A549 (cell line): ENCODE results near the gene LRRC3C. TPM values are rescaled to one million over a fixed set of nuclear protein-coding genes. Genes with fewer than 3 reads are reported as not detected.

ENCODE experiments used
- ATAC-seq, 2 experiments: fragments of 200-7000 bp in 1 of 2; fragments of >200 bp in 1 of 2; cut with Nextera tagmentation in 1 of 2; cut with Tn5 transposase in 1 of 2; 3 replicates each; pipeline versions ENCODE4 v1.8.0 to v1.9.1; 2018 to 2020; ENCODE audit warnings: mild to moderate bottlenecking in 1 of 2, moderate library complexity in 1 of 2
- CTCF ChIA-PET: fragments of 300-600 bp; sonication (Branson Sonifier 250); formaldehyde crosslinking; extraction: SDS; loops from one replicate; lab custom pipeline; 2021; ENCODE audit warnings: antibody characterized with exemption, inconsistent platforms; lab: Yijun Ruan, JAX
- POLR2A ChIA-PET: fragments of 350-600 bp; formaldehyde crosslinking; extraction: SDS; loops from one replicate; lab custom pipeline; 2021; ENCODE audit warnings: antibody characterized with exemption, inconsistent platforms; lab: Yijun Ruan, JAX
- DNase-seq, 2 experiments: peaks; one replicate each; pipeline versions ENCODE4 v3.0.0 to v3.0.0-alpha.2; 2011 to 2016; ENCODE audit warnings: low read depth in 1 of 2, low spot score in 1 of 2
- FAIRE-seq: peaks from 2 replicates; lab custom pipeline; 2011; peaks lifted over from hg19 to GRCh38; lab: Jason Lieb, UNC
- H3K27ac ChIP-seq, 2 experiments: fragments of >200 bp; sonication (Bioruptor Twin); formaldehyde crosslinking; 3 replicates each; pipeline ENCODE4 v1.5.1; 2016 to 2017
- H3K4me1 ChIP-seq: fragments of >200 bp; sonication (Bioruptor Twin); formaldehyde crosslinking; 3 replicates; pipeline ENCODE4 v1.6.1; 2016
- H3K4me2 ChIP-seq: fragments of >200 bp; sonication (Bioruptor Twin); formaldehyde crosslinking; 3 replicates; pipeline ENCODE4 v1.6.1; 2016
- H3K4me3 ChIP-seq: fragments of >200 bp; sonication (Bioruptor Twin); formaldehyde crosslinking; 3 replicates; pipeline ENCODE4 v1.5.1; 2016
- H3K9me3 ChIP-seq: fragments of >200 bp; sonication (Bioruptor Twin); formaldehyde crosslinking; 3 replicates; pipeline ENCODE4 v1.6.1; 2016
- BHLHE40 ChIP-seq: IDR thresholded peaks from 2 replicates; pipeline ENCODE4 v1.6.1; 2012; ENCODE audit warnings: low read depth, low read length, inconsistent platforms
- CBX2 ChIP-seq: fragments of 200-600 bp; sonication (generic); IDR thresholded peaks from 2 replicates; pipeline ENCODE4 v1.6.1; 2016; ENCODE audit warnings: low read depth, mild to moderate bottlenecking, borderline replicate concordance
- CEBPB ChIP-seq, 2 experiments: fragments of >200 bp in 1 of 2; sonication (Bioruptor Twin) in 1 of 2; formaldehyde crosslinking in 1 of 2; IDR thresholded peaks; 2 replicates each; pipeline ENCODE4 v1.6.1; 2012 to 2016
- EHMT2 ChIP-seq: fragments of 200-600 bp; sonication (generic); IDR thresholded peaks from 2 replicates; pipeline ENCODE4 v1.6.1; 2016; ENCODE audit warnings: antibody characterized with exemption, low read depth, mild to moderate bottlenecking, moderate library complexity
- ESRRA ChIP-seq: fragments of 150-350 bp; IDR thresholded peaks from 2 replicates; pipeline ENCODE4 v1.6.1; 2014; ENCODE audit warnings: mild to moderate bottlenecking, low read length, borderline replicate concordance
- FOSB ChIP-seq: fragments of 250-450 bp; sonication (Bioruptor Pico); IDR thresholded peaks from 2 replicates; pipeline ENCODE4 v1.5.0; 2020; ENCODE audit warnings: mild to moderate bottlenecking, moderate library complexity
- GATA3 ChIP-seq: IDR thresholded peaks from 2 replicates; pipeline ENCODE4 v1.6.1; 2012; ENCODE audit warnings: borderline replicate concordance
- HOXB13 ChIP-seq: fragments of 250-450 bp; sonication (Bioruptor Pico); IDR thresholded peaks from 2 replicates; pipeline ENCODE4 v1.5.0; 2020; ENCODE audit warnings: low read depth, mild to moderate bottlenecking, moderate library complexity
- NFE2L2 ChIP-seq: fragments of 150-350 bp; conservative IDR thresholded peaks from 2 replicates; pipeline ENCODE4 v1.6.1; 2014; ENCODE audit warnings: low read length
- POLR2A ChIP-seq: IDR thresholded peaks from 2 replicates; pipeline ENCODE4 v1.6.1; 2012; ENCODE audit warnings: mild to moderate bottlenecking, low read length
- POLR2AphosphoS2 ChIP-seq: conservative IDR thresholded peaks from 2 replicates; pipeline ENCODE4 v1.6.1; 2012; ENCODE audit warnings: low read length, improper control_type of control experiment, inconsistent platforms
- RAD21 ChIP-seq, 2 experiments: fragments of >200 bp in 1 of 2; sonication (Bioruptor Twin) in 1 of 2; formaldehyde crosslinking in 1 of 2; IDR thresholded peaks in 1 of 2; conservative IDR thresholded peaks in 1 of 2; 2 replicates in 1 of 2; 3 replicates in 1 of 2; pipeline ENCODE4 v1.6.1; 2012 to 2018; ENCODE audit warnings: inconsistent platforms in 1 of 2
- RARB ChIP-seq: fragments of 250-450 bp; sonication (Bioruptor Pico); IDR thresholded peaks from 2 replicates; pipeline ENCODE4 v1.8.0; 2021; ENCODE audit warnings: mild to moderate bottlenecking, moderate library complexity
- RFX5 ChIP-seq: fragments of 450-650 bp; IDR thresholded peaks from 2 replicates; pipeline ENCODE4 v1.7.1; 2014; ENCODE audit warnings: antibody characterized with exemption, mild to moderate bottlenecking, moderate library complexity
- SMC3 ChIP-seq: fragments of >200 bp; sonication (Bioruptor Twin); formaldehyde crosslinking; IDR thresholded peaks from 3 replicates; pipeline ENCODE4 v1.6.1; 2018; ENCODE audit warnings: inconsistent platforms
- SREBF2 ChIP-seq: fragments of 450-650 bp; IDR thresholded peaks from 2 replicates; pipeline ENCODE4 v1.6.1; 2014; ENCODE audit warnings: mild to moderate bottlenecking, moderate library complexity
- TP53 ChIP-seq: fragments of 250-450 bp; sonication (Bioruptor Pico); IDR thresholded peaks from 2 replicates; pipeline ENCODE4 v1.5.0; 2021; ENCODE audit warnings: mild to moderate bottlenecking, moderate library complexity
- ZNF302 ChIP-seq: fragments of 250-450 bp; sonication (Bioruptor Pico); IDR thresholded peaks from 2 replicates; pipeline ENCODE4 v1.9.0; 2021; ENCODE audit warnings: inconsistent platforms, mild to moderate bottlenecking, moderate library complexity
- ZSCAN20 ChIP-seq: fragments of 250-450 bp; sonication (Bioruptor Pico); IDR thresholded peaks from 2 replicates; pipeline ENCODE4 v1.8.0; 2022; ENCODE audit warnings: mild to moderate bottlenecking, moderate library complexity
- WGBS: methylation state at CpG from one replicate; pipeline ENCODE4 v1.1.6; 2017; ENCODE audit errors: missing lambda C conversion rate; 5-methylcytosine and 5-hydroxymethylcytosine counted together
- polyA plus RNA-seq, 4 experiments: library from polyadenylated mRNA; depleted of rRNA in 3 of 4; stranded (reverse); fragments of >200 nt; fragmentation: RNase III in 1 of 4; extraction: RNeasy Plus Mini Kit Qiagen cat#74134 plus additional on column Dnase treatment in 1 of 4; gene quantifications; 2 replicates in 3 of 4; 3 replicates in 1 of 4; pipeline ENCODE4 v1.2.3, GENCODE V29; 2011 to 2017
- TF ChIP-seq, protein P1 (sequence below): fragments of 250-450 bp; sonication (Bioruptor Pico); IDR thresholded peaks from 2 replicates; pipeline ENCODE4 v1.5.0; 2021; ENCODE audit warnings: mild to moderate bottlenecking, moderate library complexity, borderline replicate concordance
- TF ChIP-seq, protein P2 (sequence below): fragments of 450-650 bp; IDR thresholded peaks from 2 replicates; pipeline ENCODE4 v1.6.1; 2014; ENCODE audit warnings: antibody characterized with exemption
- TF ChIP-seq, protein P3 (sequence below): fragments of 250-450 bp; sonication (Bioruptor Pico); IDR thresholded peaks from 2 replicates; pipeline ENCODE4 v1.5.0; 2020; ENCODE audit warnings: low read depth, mild to moderate bottlenecking, moderate library complexity
- TF ChIP-seq, protein P4 (sequence below): fragments of 150-350 bp; IDR thresholded peaks from 2 replicates; pipeline ENCODE4 v1.6.1; 2014; ENCODE audit warnings: low read depth, mild to moderate bottlenecking, low read length
- TF ChIP-seq, protein P5 (sequence below): IDR thresholded peaks from 2 replicates; pipeline ENCODE4 v1.6.1; 2012
- TF ChIP-seq, protein P6 (sequence below): fragments of >200 bp; sonication (Bioruptor Twin); formaldehyde crosslinking; IDR thresholded peaks from 3 replicates; pipeline ENCODE4 v1.6.1; 2016

LRRC3C gene
- polyA plus RNA-seq, 2 of the 4 experiments (the other 2 are of a cell fraction), result not detected

DNA sequence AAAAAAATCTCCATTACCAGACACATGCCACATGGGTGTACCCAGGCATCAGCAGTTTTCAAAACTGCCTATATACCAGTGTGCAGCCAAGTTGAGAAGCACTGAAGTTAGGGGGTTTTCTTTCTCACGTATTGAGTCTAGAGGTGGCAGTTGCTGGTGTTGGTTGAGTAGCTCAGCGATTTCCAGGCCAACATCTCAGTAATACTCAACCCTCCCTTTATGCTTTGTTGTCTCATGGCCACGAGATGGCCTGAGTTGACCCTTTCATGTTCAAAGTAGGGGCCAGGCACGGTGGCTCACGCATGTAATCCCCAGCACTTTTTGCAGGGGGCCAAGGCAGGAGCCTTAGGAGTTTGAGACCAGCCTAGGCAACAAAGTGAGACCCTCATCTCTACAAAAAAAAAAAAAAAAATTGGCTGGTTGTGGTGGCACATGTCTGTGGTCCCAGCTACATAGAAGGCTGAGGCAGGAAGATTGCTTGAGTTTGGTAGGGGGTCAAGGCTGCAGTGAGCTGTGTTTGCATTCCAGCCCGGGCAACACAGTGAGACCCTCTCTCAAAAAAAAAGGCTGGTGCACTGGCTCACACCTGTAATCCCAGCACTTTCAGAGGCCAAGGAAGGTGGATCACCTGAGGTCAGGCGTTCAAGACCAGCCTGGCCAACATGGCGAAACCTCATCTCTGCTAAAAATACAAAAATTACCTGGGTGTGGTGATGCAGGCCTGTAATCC lies 10.8 kb downstream of the LRRC3C start:
- FAIRE-seq (no peak), DNase-seq (no peak), ATAC-seq (no peak)
- 68% methylated on average over 8 of the region's 8 CpGs for WGBS
- Histone ChIP-seq H3K9me3 (no peaks in the 10 kb centered on the region), H3K4me3 (no peak overlapping the region), H3K4me2 (no peak overlapping the region), H3K27ac (no peak overlapping the region), H3K4me1 (peaks cover 11% of the 10 kb centered on the region)
- CTCF ChIA-PET, result interaction anchor here (0.7 to 4.2 kb wide), 12 partner anchors 8 to 94 kb away, joined by 3 to 43 read pairs (median 10); partner anchors contain the start of genes LRRC3C, ORMDL3 and PSMD3
- no peak for TF ChIP-seq POLR2AphosphoS2
- no peak for TF ChIP-seq FOSB (CRISPR knock-in tag)
- TF ChIP-seq TP53 (CRISPR knock-in tag), result no peak
- TF ChIP-seq CEBPB (IDR thresholded peaks at IDR 0.05), result no peak
- TF ChIP-seq NFE2L2, result no peak
- TF ChIP-seq SMC3, result no peak
- TF ChIP-seq EHMT2, result no peak
- no peak for TF ChIP-seq BHLHE40
- no peak for TF ChIP-seq ZSCAN20 (CRISPR knock-in tag)
- TF ChIP-seq CBX2, result no peak
- TF ChIP-seq, protein P1, sequence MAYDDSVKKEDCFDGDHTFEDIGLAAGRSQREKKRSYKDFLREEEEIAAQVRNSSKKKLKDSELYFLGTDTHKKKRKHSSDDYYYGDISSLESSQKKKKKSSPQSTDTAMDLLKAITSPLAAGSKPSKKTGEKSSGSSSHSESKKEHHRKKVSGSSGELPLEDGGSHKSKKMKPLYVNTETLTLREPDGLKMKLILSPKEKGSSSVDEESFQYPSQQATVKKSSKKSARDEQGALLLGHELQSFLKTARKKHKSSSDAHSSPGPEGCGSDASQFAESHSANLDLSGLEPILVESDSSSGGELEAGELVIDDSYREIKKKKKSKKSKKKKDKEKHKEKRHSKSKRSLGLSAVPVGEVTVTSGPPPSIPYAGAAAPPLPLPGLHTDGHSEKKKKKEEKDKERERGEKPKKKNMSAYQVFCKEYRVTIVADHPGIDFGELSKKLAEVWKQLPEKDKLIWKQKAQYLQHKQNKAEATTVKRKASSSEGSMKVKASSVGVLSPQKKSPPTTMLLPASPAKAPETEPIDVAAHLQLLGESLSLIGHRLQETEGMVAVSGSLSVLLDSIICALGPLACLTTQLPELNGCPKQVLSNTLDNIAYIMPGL, result no peak
- no peak for TF ChIP-seq SREBF2
- TF ChIP-seq GATA3, result no peak
- TF ChIP-seq, protein P2, sequence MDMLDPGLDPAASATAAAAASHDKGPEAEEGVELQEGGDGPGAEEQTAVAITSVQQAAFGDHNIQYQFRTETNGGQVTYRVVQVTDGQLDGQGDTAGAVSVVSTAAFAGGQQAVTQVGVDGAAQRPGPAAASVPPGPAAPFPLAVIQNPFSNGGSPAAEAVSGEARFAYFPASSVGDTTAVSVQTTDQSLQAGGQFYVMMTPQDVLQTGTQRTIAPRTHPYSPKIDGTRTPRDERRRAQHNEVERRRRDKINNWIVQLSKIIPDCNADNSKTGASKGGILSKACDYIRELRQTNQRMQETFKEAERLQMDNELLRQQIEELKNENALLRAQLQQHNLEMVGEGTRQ, result no peak
- TF ChIP-seq, protein P3, sequence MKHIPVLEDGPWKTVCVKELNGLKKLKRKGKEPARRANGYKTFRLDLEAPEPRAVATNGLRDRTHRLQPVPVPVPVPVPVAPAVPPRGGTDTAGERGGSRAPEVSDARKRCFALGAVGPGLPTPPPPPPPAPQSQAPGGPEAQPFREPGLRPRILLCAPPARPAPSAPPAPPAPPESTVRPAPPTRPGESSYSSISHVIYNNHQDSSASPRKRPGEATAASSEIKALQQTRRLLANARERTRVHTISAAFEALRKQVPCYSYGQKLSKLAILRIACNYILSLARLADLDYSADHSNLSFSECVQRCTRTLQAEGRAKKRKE (CRISPR knock-in tag), result no peak
- no peak for TF ChIP-seq HOXB13 (CRISPR knock-in tag)
- TF ChIP-seq RAD21 (conservative IDR thresholded peaks at IDR 0.05 in 1 of 2, IDR thresholded peaks at IDR 0.05 in 1 of 2), result no peak
- TF ChIP-seq POLR2A, result no peak
- TF ChIP-seq RFX5, result no peak
- TF ChIP-seq ESRRA, result no peak
- POLR2A ChIA-PET, result no interaction called here

DNA sequence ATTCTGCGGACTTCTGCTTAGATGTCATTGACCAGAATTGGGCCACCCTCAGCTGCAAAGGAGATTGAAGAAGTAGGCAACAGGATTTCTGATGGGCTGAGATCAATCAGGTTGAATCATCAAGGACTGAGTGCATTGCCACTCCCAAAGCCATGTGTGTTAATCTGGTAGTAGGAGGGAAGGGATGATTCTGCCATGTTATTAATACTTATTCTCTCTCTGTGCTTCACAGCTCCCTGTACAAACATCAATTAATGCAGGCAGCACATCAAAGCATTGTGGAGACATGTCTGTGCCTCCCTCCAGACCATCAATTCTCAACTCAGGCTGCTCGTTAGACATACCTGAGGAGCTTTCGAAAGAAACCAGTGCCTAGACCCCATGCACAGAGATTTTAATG lies 11.6 kb downstream of the LRRC3C start:
- no peak for ATAC-seq
- Histone ChIP-seq H3K4me2 (no peak overlapping the region), H3K4me1 (peaks cover 11% of the 10 kb centered on the region), H3K27ac (no peak overlapping the region), H3K4me3 (no peak overlapping the region), H3K9me3 (no peaks in the 10 kb centered on the region)
- FAIRE-seq, result no peak
- no peak for DNase-seq
- ChIA-PET CTCF (interaction anchor here (0.9 to 4.2 kb wide), 15 partner anchors 9 to 92 kb away, joined by 3 to 43 read pairs (median 6); partner anchors contain the start of genes CSF3, LRRC3C, ORMDL3 and PSMD3), POLR2A (interaction anchor here (0.7 kb wide), 1 partner anchor 14 kb away, joined by 5 read pairs; no protein-coding TSS in a partner anchor)
- TF ChIP-seq ZNF302 (CRISPR knock-in tag), result no peak
- TF ChIP-seq, protein P4, sequence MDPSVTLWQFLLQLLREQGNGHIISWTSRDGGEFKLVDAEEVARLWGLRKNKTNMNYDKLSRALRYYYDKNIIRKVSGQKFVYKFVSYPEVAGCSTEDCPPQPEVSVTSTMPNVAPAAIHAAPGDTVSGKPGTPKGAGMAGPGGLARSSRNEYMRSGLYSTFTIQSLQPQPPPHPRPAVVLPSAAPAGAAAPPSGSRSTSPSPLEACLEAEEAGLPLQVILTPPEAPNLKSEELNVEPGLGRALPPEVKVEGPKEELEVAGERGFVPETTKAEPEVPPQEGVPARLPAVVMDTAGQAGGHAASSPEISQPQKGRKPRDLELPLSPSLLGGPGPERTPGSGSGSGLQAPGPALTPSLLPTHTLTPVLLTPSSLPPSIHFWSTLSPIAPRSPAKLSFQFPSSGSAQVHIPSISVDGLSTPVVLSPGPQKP, result no peak
- TF ChIP-seq ESRRA, result no peak
- no peak for TF ChIP-seq RARB (CRISPR knock-in tag)
- TF ChIP-seq, protein P5, sequence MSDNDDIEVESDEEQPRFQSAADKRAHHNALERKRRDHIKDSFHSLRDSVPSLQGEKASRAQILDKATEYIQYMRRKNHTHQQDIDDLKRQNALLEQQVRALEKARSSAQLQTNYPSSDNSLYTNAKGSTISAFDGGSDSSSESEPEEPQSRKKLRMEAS, result no peak
- no peak for TF ChIP-seq ZSCAN20 (CRISPR knock-in tag)
- TF ChIP-seq, protein P6, sequence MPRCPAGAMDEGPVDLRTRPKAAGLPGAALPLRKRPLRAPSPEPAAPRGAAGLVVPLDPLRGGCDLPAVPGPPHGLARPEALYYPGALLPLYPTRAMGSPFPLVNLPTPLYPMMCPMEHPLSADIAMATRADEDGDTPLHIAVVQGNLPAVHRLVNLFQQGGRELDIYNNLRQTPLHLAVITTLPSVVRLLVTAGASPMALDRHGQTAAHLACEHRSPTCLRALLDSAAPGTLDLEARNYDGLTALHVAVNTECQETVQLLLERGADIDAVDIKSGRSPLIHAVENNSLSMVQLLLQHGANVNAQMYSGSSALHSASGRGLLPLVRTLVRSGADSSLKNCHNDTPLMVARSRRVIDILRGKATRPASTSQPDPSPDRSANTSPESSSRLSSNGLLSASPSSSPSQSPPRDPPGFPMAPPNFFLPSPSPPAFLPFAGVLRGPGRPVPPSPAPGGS, result no peak
- 90% methylated on average over 3 of the region's 3 CpGs for WGBS
